Stomach (tissue), 9 donors: ENCODE measurements around the gene TSPAN11. TPM values are rescaled to one million over a fixed set of nuclear protein-coding genes. Genes with fewer than 3 reads are reported as not detected.
"Not testable (repeated sequence)": the region's sequence is repeated elsewhere in the genome, so short reads cannot be mapped to it uniquely, and the experiment has no call there.

ENCODE experiments used
- DNase-seq, 2 donors: peaks; one replicate each; pipeline versions ENCODE4 v3.0.0 to v3.0.0-alpha.2; 2013 to 2019
- H3K27ac ChIP-seq, 5 donors: fragments of 200-600 bp in 4 of 5; sonication (generic) in 4 of 5; one replicate each; pipeline ENCODE4 v1.5.1; 2013 to 2019; ENCODE audit warnings: mild to moderate bottlenecking in 1 of 5, moderate library complexity in 1 of 5
- H3K27me3 ChIP-seq, 3 donors: fragments of 200-600 bp; sonication (generic); one replicate each; pipeline ENCODE4 v1.5.1; 2017 to 2019; ENCODE audit warnings: mixed run types in 1 of 3
- H3K36me3 ChIP-seq, 4 donors: fragments of 200-600 bp; sonication (generic); 1 replicate in 3 of 4; 2 replicates in 1 of 4; pipeline ENCODE4 v1.5.1; 2016 to 2019
- H3K4me1 ChIP-seq, 4 donors: fragments of 200-600 bp; sonication (generic); one replicate each; pipeline ENCODE4 v1.5.1; 2016 to 2019
- H3K4me3 ChIP-seq, 4 donors: fragments of 200-600 bp; sonication (generic) in 3 of 4; one replicate each; pipeline ENCODE4 v1.5.1; 2016 to 2019; ENCODE audit warnings: mild to moderate bottlenecking in 1 of 4
- H3K9me3 ChIP-seq, 4 donors: fragments of 200-600 bp; sonication (generic); one replicate each; pipeline ENCODE4 v1.5.1; 2016 to 2019
- EP300 ChIP-seq: sonication (generic); formaldehyde crosslinking; IDR thresholded peaks from one replicate; pipeline ENCODE4 v1.6.1; 2017; ENCODE audit warnings: antibody characterized with exemption
- POLR2A ChIP-seq, 4 donors: fragments of 450-650 bp; IDR thresholded peaks; one replicate each; pipeline ENCODE4 v1.6.1; 2016; ENCODE audit warnings: antibody characterized with exemption in 4 of 4, control low read depth in 2 of 4, mild to moderate bottlenecking in 1 of 4, moderate library complexity in 1 of 4
- POLR2AphosphoS5 ChIP-seq, 3 donors: sonication (generic); formaldehyde crosslinking; IDR thresholded peaks; one replicate each; pipeline ENCODE4 v1.6.1; 2016; ENCODE audit warnings: antibody characterized with exemption in 3 of 3
- WGBS, 5 donors: extraction: QIAGEN DNeasy Blood & Tissue Kit in 3 of 5; methylation state at CpG; one replicate each; pipeline versions ENCODE4 v1.1.5 to v1.1.7; 2013 to 2018; 5-methylcytosine and 5-hydroxymethylcytosine counted together
- intact Hi-C: fragments of 100-400 bp; cut with DNase I; formaldehyde crosslinking; loops from one replicate; pipeline ENCODE4 v1.15.1; 2023; ENCODE audit warnings: low total_unique reads
- polyA plus RNA-seq, 3 donors: library from polyadenylated mRNA; stranded (reverse); fragments of 200-250 nt; gene quantifications; one replicate each; pipeline ENCODE4 v1.2.3, GENCODE V29; 2013
- total RNA-seq, 5 donors: library from RNA; depleted of rRNA; stranded (reverse); fragments of >200 nt; gene quantifications; one replicate each; pipeline versions ENCODE4 v1.1.0 to v1.2.3, GENCODE V29; 2014 to 2016
- TF ChIP-seq, protein P1 (sequence below), 7 experiments: fragments of 450-650 bp in 4 of 7; fragments of 200-600 bp in 3 of 7; sonication (generic) in 3 of 7; IDR thresholded peaks; one replicate each; pipeline ENCODE4 v1.5.1; 2016 to 2019; ENCODE audit warnings: antibody characterized with exemption in 7 of 7, control low read depth in 2 of 7, mild to moderate bottlenecking in 1 of 7
- donor health status: healthy with polysubstance abuse.
- donor health status: Bipolar disorder and iron deficiency.
- donor health status: healthy.

TSPAN11 gene
- total and polyA plus RNA-seq, 8 donors: under 0.01 to 5.5 (median 1.3) TPM

DNA sequence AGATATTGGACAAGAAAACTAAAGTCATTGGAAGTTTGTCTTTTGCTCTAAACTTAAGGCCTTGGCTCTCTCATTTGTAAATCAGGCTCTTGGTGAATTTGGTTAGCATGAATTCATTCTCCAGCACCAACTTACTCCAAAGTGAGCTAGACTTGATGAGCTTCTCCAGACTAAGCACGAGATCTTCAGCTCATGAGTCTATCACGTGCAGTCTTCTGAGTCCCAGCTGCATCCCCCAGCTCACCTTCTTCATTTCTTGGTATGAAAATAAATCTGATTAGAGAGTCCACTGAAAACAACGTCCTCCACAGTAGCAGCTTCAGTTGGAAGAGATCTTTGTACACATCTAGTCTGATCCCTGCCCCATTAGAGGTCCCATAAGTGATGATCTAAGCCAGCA, 94.6 kb downstream of the TSPAN11 start:
- TF ChIP-seq POLR2A (IDR thresholded peaks at IDR 0.05) (no peak), EP300 (no peak), POLR2AphosphoS5 (IDR thresholded peaks at IDR 0.05) (no peak)
- TF ChIP-seq, protein P1, sequence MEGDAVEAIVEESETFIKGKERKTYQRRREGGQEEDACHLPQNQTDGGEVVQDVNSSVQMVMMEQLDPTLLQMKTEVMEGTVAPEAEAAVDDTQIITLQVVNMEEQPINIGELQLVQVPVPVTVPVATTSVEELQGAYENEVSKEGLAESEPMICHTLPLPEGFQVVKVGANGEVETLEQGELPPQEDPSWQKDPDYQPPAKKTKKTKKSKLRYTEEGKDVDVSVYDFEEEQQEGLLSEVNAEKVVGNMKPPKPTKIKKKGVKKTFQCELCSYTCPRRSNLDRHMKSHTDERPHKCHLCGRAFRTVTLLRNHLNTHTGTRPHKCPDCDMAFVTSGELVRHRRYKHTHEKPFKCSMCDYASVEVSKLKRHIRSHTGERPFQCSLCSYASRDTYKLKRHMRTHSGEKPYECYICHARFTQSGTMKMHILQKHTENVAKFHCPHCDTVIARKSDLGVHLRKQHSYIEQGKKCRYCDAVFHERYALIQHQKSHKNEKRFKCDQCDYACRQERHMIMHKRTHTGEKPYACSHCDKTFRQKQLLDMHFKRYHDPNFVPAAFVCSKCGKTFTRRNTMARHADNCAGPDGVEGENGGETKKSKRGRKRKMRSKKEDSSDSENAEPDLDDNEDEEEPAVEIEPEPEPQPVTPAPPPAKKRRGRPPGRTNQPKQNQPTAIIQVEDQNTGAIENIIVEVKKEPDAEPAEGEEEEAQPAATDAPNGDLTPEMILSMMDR (IDR thresholded peaks at IDR 0.05): no peak
- no peak overlapping the region for H3K4me3 ChIP-seq
- intact Hi-C loops: no loop called here

DNA sequence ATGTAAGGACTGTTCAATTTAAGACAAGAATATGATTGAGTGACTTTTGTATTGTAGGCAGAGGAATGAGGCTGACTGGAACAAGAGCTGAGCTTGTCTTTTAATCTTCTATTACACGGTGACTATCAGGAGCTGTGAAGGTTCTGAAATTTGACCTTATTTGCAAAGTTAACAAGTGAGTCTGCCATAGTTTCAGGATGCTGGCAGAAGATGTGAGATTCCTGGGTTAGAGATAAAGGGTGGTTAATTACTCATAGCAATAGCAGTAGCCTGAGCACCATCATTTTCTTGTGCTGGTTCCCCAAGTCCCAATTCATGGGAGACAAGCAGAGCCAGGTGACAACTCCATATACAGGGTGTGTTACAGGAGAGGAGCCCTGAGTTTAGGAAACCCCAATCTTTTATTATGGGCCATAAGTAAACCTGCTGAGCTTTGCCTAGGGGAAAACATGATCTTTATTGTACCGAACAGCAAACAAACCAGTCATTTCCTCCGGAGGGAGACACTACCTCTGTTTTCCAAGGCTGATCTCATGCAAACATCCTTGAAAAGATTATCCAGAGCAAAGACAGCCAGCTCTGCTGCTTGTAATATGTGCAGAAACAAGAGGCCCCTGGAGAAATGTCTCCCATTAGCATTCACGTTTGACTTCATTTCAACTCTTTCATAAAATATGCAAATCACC, 95.4 kb downstream of the TSPAN11 start:
- no peaks in the 10 kb centered on the region for H3K4me1 ChIP-seq
- intact Hi-C loops: no loop called here
- no peaks in the 10 kb centered on the region for H3K9me3 ChIP-seq
- H3K4me3 ChIP-seq: no peak overlapping the region
- no peaks in the 10 kb centered on the region for H3K36me3 ChIP-seq
- H3K27ac ChIP-seq: no peak overlapping the region
- WGBS, 5 donors: 50 to 59% (median 51%) methylated on average over 4 of the region's 4 CpGs
- no peak for TF ChIP-seq POLR2AphosphoS5 (IDR thresholded peaks at IDR 0.05)
- no peak for TF ChIP-seq EP300
- no peak for TF ChIP-seq POLR2A (IDR thresholded peaks at IDR 0.05)
- TF ChIP-seq, protein P1 (IDR thresholded peaks at IDR 0.05): no peak
- no peak for DNase-seq
- H3K27me3 ChIP-seq: no peaks in the 10 kb centered on the region

More for the DNA sequence above, 94.6 kb downstream of the TSPAN11 start:
- Histone ChIP-seq H3K36me3 (no peaks in the 10 kb centered on the region), H3K9me3 (no peaks in the 10 kb centered on the region), H3K27me3 (no peaks in the 10 kb centered on the region), H3K4me1 (no peaks in the 10 kb centered on the region), H3K27ac (no peak overlapping the region)
- no peak for DNase-seq
- WGBS, 5 donors: 78 to 89% (median 79%) methylated on average over 3 of the region's 3 CpGs

DNA sequence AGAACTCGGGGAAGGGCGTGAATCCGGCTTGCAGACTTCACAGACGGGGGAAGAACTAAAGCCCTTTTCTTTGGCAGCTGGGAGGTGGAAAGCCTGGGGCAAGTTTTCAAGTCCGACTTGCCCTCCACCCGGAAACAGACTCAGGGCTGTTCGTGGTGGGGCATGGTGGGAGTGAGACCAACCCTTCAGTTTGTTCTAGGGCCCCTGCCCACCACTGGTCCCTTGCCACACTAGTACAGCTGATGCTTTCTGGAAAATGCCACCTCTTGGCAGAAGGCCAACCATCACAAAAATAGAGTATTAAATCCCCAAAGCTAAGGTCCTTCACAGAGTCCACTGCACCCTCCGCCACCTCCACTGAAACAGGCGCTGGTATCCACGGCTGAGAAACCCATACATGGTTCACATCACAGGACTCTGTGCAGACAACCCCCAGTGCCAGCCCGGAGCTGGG, 96.8 kb downstream of the TSPAN11 start:
- intact Hi-C loops: no loop called here
- H3K27ac ChIP-seq: no peak overlapping the region
- no peaks in the 10 kb centered on the region for H3K9me3 ChIP-seq
- DNase-seq: no peak
- H3K4me3 ChIP-seq: no peak overlapping the region
- no peaks in the 10 kb centered on the region for H3K27me3 ChIP-seq
- no peaks in the 10 kb centered on the region for H3K4me1 ChIP-seq
- TF ChIP-seq EP300 (no peak), POLR2A (IDR thresholded peaks at IDR 0.05) (no peak), POLR2AphosphoS5 (IDR thresholded peaks at IDR 0.05) (no peak)
- TF ChIP-seq, protein P1 (IDR thresholded peaks at IDR 0.05): no peak
- 79 to 91% (median 87%) methylated on average over 11 of the region's 11 CpGs for WGBS, 5 donors
- no peaks in the 10 kb centered on the region for H3K36me3 ChIP-seq

DNA sequence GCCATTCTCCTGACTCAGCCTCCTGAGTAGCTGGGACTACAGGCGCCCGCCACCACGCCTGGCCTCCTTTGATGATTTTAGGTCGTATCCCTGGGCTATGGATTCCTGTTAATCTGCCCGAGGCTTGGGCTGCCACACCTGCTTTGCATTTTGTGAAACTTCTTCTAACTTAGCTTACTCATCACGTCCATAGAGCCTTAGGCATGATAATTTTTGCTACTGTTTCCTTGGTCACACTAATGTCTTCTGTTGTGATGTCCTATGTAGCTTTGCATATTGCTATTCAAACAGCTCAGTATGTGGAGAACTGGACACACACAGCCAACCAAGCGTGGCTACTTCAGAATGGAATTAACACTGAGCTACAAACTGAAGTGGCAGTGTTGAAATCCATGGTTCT, 99.7 kb downstream of the TSPAN11 start:
- 87 to 93% (median 88%) methylated on average over 7 of the region's 7 CpGs for WGBS, 5 donors
- H3K4me1 ChIP-seq: no peaks in the 10 kb centered on the region

DNA sequence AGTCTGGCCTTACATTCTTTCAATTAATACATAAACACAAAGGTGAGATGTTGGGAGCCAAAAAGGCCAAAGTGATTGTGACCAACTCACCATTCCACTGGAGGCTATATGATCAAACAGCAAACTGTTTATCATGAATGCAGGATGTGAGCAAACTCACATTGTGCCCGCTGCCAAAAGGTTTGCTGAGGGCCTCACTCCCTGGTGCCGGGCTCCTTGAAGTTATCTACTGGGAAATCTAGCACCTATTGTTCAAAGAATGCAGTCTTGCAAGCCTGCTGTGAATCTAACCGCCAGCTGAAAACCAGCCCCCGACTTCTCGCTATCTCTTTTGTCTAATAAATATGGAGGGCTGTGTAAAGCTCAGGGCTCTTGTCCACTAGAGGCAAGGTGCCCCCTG, 100.5 kb downstream of the TSPAN11 start:
- DNase-seq, H3K36me3 ChIP-seq, intact Hi-C loops, H3K27ac ChIP-seq, H3K4me1 ChIP-seq, H3K4me3 ChIP-seq, H3K9me3 ChIP-seq, H3K27me3 ChIP-seq: not testable (repeated sequence)
- WGBS, 5 donors: 38 to 70% (median 63%) methylated on average over 4 to 5 of the region's 5 CpGs

More for the DNA sequence above, 99.7 kb downstream of the TSPAN11 start:
- Histone ChIP-seq H3K4me3 (no peak overlapping the region), H3K9me3 (no peaks in the 10 kb centered on the region), H3K27me3 (no peaks in the 10 kb centered on the region), H3K27ac (no peak overlapping the region), H3K36me3 (no peaks in the 10 kb centered on the region)
- no peak for DNase-seq
- no peak for TF ChIP-seq EP300
- TF ChIP-seq POLR2AphosphoS5 (IDR thresholded peaks at IDR 0.05): no peak
- TF ChIP-seq POLR2A (IDR thresholded peaks at IDR 0.05): no peak
- TF ChIP-seq, protein P1 (IDR thresholded peaks at IDR 0.05): no peak
- intact Hi-C loops: no loop called here
